HG03565 (cell line): ENCODE data around the gene G6PD.
"Not testable (repeated sequence)": the region's sequence is repeated elsewhere in the genome, so short reads cannot be mapped to it uniquely, and the experiment has no call there.

Experiments used
- ATAC-seq: cut with Tn5 transposase; IDR thresholded peaks from one replicate; pipeline ENCODE4 v1.9.1; 2021; ENCODE audit warnings: mild to moderate bottlenecking, moderate library complexity; ENCODE audit not compliant: unreplicated experiment

G6PD gene

GRCh38 chrX:154546354-154547244 is at the start of gene G6PD:
G6PD (minus strand) TSS chrX:154546846; CDS start chrX:154546155, 691 bp downstream.
- peak; percentile 32 for ATAC-seq

GRCh38 chrX:154595559-154596249 is 49.1 kb upstream of the G6PD start:
- no peak for ATAC-seq

GRCh38 chrX:154594491-154594890 is 47.8 kb upstream of the G6PD start:
- ATAC-seq: no peak

- ATAC-seq: no peak
These were observed 46.6 kb upstream of the G6PD start for GRCh38 chrX:154593201-154593600.

GRCh38 chrX:154592505-154592904 is 45.9 kb upstream of the G6PD start:
- ATAC-seq: no peak

GRCh38 chrX:154590415-154590814 is 43.8 kb upstream of the G6PD start:
- not testable (repeated sequence) for ATAC-seq

GRCh38 chrX:154584585-154585183 is 38.0 kb upstream of the G6PD start, which contains the start of gene CTAG1A:
CTAG1A (plus strand) TSS chrX:154585133; CDS start chrX:154585207, 74 bp downstream.
- not testable (repeated sequence) for ATAC-seq

GRCh38 chrX:154582994-154583393 is 36.3 kb upstream of the G6PD start:
- not testable (repeated sequence) for ATAC-seq

GRCh38 chrX:154575076-154575475 is 28.4 kb upstream of the G6PD start:
- ATAC-seq: not testable (repeated sequence)

GRCh38 chrX:154573061-154573460 is 26.4 kb upstream of the G6PD start:
- not testable (repeated sequence) for ATAC-seq

GRCh38 chrX:154570361-154570760 is 23.7 kb upstream of the G6PD start:
- ATAC-seq: not testable (repeated sequence)

- not testable (repeated sequence) for ATAC-seq
These were observed 15.6 kb upstream of the G6PD start for GRCh38 chrX:154562295-154562694.

- not testable (repeated sequence) for ATAC-seq
These were observed 13.7 kb upstream of the G6PD start for GRCh38 chrX:154560326-154560725.

- ATAC-seq: not testable (repeated sequence)
These were observed 12.2 kb upstream of the G6PD start for GRCh38 chrX:154558896-154559295.

- not testable (repeated sequence) for ATAC-seq
These were observed 11.5 kb upstream of the G6PD start for GRCh38 chrX:154558060-154558690.

GRCh38 chrX:154552112-154552806 is 5.6 kb upstream of the G6PD start:
- not testable (repeated sequence) for ATAC-seq

- no peak for ATAC-seq
These were observed 3.1 kb upstream of the G6PD start for GRCh38 chrX:154549766-154550165.

GRCh38 chrX:154548028-154548316 is 1.3 kb upstream of the G6PD start:
- ATAC-seq: no peak

- ATAC-seq: peak; percentile 71
These were observed 790 bp upstream of the G6PD start, which contains the start of gene IKBKG for GRCh38 chrX:154547245-154548027. IKBKG (plus strand) TSS chrX:154547620; CDS start chrX:154552003, 4,383 bp downstream.
